ENCODE results near the gene WNT5B.

The WNT5B gene

DNA sequence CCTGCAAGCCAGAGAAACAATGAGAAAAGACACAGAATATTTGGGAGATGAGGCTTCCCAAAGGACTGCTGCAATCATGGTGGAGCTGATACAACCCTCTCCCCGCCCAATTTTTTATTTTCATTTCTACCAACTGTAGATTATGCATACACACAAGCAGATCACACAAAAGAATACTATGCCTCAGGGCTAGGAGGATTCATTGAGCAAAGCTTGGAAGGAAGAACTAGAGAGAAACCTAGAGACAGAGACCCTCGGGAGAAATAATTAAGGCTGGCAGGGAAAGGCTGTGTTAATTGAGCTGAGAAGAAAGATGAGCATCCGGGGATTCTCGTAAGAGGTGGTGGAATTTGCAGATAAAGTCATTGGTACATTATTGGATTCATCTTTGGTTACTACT is 9.9 kb upstream of the WNT5B start:
- Histone ChIP-seq H3K9ac (ENCODE audit: low read depth, low read length) (no peak overlapping the region), H3K4me3 (ENCODE audit: low read depth, low read length) (no peak overlapping the region), H3K9me3 (ENCODE audit: control insufficient read depth, insufficient read depth, low read length) (no peaks in the 10 kb centered on the region), H3K36me3 (ENCODE audit: control insufficient read depth, insufficient read depth, low read length) (no peaks in the 10 kb centered on the region), H3K27me3 (ENCODE audit: control insufficient read depth, insufficient read depth, low read length) (peaks cover 15% of the 10 kb centered on the region), H3K4me1 (ENCODE audit: control insufficient read depth, insufficient read depth, low read length) (no peaks in the 10 kb centered on the region)

DNA sequence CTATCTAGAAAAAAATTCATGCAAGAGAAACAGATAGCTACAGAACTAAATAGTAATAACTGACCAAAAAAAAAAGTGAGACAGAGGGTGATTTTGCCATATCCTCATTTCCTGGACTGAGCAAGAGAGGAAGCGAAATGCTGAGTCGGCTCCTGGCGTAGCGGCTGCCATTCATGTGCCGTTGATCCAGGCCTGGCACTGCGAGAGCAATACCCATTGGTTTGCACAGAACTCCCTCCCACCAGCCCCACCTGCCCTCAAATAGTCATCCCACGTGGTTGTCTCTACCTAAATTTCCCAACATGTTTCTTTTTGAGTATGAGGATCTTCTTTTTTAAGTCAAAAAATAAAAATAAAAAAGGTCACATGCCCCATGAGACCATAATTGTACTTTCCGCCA is 9.4 kb upstream of the WNT5B start:
- Histone ChIP-seq H3K9ac (ENCODE audit: low read depth, low read length) (no peak overlapping the region), H3K4me1 (ENCODE audit: control insufficient read depth, insufficient read depth, low read length) (no peaks in the 10 kb centered on the region), H3K36me3 (ENCODE audit: control insufficient read depth, insufficient read depth, low read length) (no peaks in the 10 kb centered on the region), H3K27me3 (ENCODE audit: control insufficient read depth, insufficient read depth, low read length) (peaks cover 15% of the 10 kb centered on the region), H3K4me3 (ENCODE audit: low read depth, low read length) (no peak overlapping the region), H3K9me3 (ENCODE audit: control insufficient read depth, insufficient read depth, low read length) (no peaks in the 10 kb centered on the region)

DNA sequence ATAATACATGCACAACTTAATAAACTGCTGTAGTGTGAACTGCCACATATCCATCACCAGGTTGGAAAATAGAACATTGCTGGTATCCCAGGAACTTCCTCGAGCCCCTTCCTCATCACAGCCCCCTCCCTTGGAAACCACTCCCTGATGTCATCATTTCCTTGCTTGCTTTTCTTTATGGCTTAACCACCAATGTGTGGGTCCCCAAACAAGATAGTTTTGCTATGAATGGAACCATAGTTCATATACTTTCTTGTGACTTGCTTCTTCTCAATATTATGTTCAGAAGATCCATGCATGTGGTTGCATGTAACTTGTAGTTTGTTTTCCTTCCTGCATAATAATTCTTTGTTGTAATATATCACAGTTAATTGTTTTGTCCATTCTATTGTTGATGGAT is 8.9 kb upstream of the WNT5B start:
- Histone ChIP-seq H3K4me3 (ENCODE audit: low read depth, low read length) (no peak overlapping the region), H3K36me3 (ENCODE audit: control insufficient read depth, insufficient read depth, low read length) (no peaks in the 10 kb centered on the region), H3K4me1 (ENCODE audit: control insufficient read depth, insufficient read depth, low read length) (peaks cover 2% of the 10 kb centered on the region), H3K27me3 (ENCODE audit: control insufficient read depth, insufficient read depth, low read length) (peaks cover 15% of the 10 kb centered on the region), H3K9ac (ENCODE audit: low read depth, low read length) (no peak overlapping the region), H3K9me3 (ENCODE audit: control insufficient read depth, insufficient read depth, low read length) (no peaks in the 10 kb centered on the region)

DNA sequence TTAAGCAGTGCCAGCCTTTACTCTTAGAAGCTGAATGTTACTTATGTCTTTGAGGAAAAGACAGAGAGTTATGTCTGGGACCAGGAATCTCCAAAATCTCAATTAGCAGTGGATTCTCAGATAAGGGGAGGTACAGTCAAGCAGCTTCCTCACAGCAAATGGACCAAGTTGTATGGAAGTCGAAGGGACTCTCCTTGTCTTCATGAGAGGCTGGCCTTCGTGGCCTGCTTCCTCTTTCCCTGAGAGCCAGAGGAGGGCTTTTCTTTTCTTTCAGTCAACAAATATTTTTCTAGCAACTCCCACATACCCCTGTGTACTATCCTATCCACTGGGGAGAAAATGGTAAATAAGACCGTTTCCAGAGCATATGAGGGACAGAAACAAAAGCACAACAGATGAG is 6.6 kb upstream of the WNT5B start:
- Histone ChIP-seq H3K4me3 (ENCODE audit: low read depth, low read length) (no peak overlapping the region), H3K4me1 (ENCODE audit: control insufficient read depth, insufficient read depth, low read length) (peaks cover 2% of the 10 kb centered on the region), H3K27me3 (ENCODE audit: control insufficient read depth, insufficient read depth, low read length) (peaks cover 8% of the 10 kb centered on the region), H3K9me3 (ENCODE audit: control insufficient read depth, insufficient read depth, low read length) (no peaks in the 10 kb centered on the region), H3K9ac (ENCODE audit: low read depth, low read length) (no peak overlapping the region), H3K36me3 (ENCODE audit: control insufficient read depth, insufficient read depth, low read length) (no peaks in the 10 kb centered on the region)

DNA sequence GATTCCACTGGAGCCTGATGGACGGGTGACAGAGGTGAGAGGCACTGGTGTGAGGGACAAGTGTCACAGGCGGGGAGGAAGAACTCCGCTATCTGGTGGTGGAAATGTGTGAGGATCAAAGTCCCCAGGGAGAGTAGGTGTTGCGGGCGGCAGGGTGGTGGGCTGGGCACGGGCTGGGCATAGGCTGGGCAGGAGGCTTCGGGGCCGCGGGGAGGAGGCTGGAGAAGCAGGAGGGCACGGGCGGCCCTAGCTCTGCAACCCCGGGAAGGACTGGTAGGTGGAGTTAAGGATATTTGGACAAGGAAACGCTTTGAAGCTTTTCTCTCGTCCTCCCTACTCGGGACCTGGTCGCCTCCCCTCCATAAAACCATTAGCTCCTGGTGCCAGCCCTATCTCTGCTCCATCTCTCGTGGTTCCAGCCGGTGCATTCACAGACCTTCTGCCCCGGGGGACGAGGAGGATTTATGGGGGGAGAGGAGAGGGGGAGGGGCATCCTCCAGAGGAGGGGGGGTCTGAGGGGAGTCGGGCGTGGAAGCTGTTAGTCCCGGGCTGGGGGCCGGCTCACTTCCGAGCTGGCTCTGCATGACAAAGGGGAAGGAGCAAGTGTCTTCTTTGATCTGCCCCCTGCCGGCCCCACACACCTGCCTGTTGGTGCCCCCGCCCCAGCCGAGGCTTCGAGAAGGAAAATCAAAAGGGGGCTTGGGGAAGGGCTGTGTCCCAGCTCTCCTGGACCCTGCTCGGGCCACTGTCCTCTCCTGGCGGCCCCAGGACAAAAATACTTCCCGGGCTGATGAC is 504 bp downstream of the WNT5B start:
- Histone ChIP-seq H3K4me3 (ENCODE audit: low read depth, low read length) (peak overlapping the region; percentile 54), H3K36me3 (ENCODE audit: control insufficient read depth, insufficient read depth, low read length) (no peaks in the 10 kb centered on the region), H3K9me3 (ENCODE audit: control insufficient read depth, insufficient read depth, low read length) (no peaks in the 10 kb centered on the region), H3K4me1 (ENCODE audit: control insufficient read depth, insufficient read depth, low read length) (peaks cover 10% of the 10 kb centered on the region), H3K9ac (ENCODE audit: low read depth, low read length) (no peak overlapping the region), H3K27me3 (ENCODE audit: control insufficient read depth, insufficient read depth, low read length) (peaks cover 74% of the 10 kb centered on the region)

DNA sequence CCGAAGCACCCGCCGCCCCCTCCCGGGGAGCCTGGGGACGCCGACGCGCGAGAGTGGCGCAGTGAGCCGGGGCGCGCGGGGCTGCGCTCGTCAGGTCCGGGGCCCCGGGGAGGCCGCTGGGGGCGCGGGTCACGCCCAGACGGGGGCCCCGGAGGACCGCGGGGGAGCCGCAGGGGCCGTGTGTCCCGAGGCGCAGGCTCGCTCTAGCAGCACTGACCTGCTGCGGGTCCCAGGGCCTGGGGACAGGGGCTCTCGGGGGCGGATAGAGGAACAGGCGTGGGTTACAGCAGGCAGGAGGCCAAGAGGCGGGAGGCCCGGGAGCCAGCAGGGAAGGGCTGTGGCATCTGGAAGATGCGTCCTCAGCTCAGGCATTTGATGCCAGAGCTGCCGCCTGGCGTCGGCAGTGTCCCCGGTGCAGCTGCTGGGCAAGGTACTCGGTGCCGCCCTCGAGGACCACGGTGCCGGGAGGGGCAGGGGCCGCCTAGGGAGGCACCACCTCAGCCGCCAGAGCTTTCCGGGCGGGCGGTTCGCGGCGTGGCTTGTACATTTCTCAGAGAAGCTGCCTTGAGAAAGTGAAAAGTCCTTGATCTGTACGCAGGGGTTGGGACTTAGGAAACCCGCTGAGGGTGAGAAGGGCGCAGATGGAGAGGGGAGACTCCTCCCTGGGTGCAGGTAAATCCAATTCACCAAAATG is 1.2 kb downstream of the WNT5B start:
- Histone ChIP-seq H3K4me1 (ENCODE audit: control insufficient read depth, insufficient read depth, low read length) (peaks cover 8% of the 10 kb centered on the region), H3K36me3 (ENCODE audit: control insufficient read depth, insufficient read depth, low read length) (no peaks in the 10 kb centered on the region), H3K27me3 (ENCODE audit: control insufficient read depth, insufficient read depth, low read length) (peaks cover 80% of the 10 kb centered on the region), H3K9ac (ENCODE audit: low read depth, low read length) (no peak overlapping the region), H3K4me3 (ENCODE audit: low read depth, low read length) (peak overlapping the region; percentile 54), H3K9me3 (ENCODE audit: control insufficient read depth, insufficient read depth, low read length) (no peaks in the 10 kb centered on the region)

- Histone ChIP-seq H3K9ac (ENCODE audit: low read depth, low read length) (no peak overlapping the region), H3K27me3 (ENCODE audit: control insufficient read depth, insufficient read depth, low read length) (peaks cover 84% of the 10 kb centered on the region), H3K9me3 (ENCODE audit: control insufficient read depth, insufficient read depth, low read length) (no peaks in the 10 kb centered on the region), H3K4me3 (ENCODE audit: low read depth, low read length) (peak overlapping the region; percentile 54), H3K4me1 (ENCODE audit: control insufficient read depth, insufficient read depth, low read length) (peaks cover 8% of the 10 kb centered on the region), H3K36me3 (ENCODE audit: control insufficient read depth, insufficient read depth, low read length) (no peaks in the 10 kb centered on the region)
Observed at GRCh38 chr12:1630827-1631591, 2.0 kb downstream of the WNT5B start.

GRCh38 chr12:1632702-1633101 is 3.7 kb downstream of the WNT5B start:
- no peaks in the 10 kb centered on the region for H3K9me3 ChIP-seq (ENCODE audit: control insufficient read depth, insufficient read depth, low read length)
- H3K4me3 ChIP-seq (ENCODE audit: low read depth, low read length) = no peak overlapping the region
- no peaks in the 10 kb centered on the region for H3K36me3 ChIP-seq (ENCODE audit: control insufficient read depth, insufficient read depth, low read length)
- peaks cover 8% of the 10 kb centered on the region for H3K4me1 ChIP-seq (ENCODE audit: control insufficient read depth, insufficient read depth, low read length)
- H3K27me3 ChIP-seq (ENCODE audit: control insufficient read depth, insufficient read depth, low read length) = peaks cover 73% of the 10 kb centered on the region
- no peak overlapping the region for H3K9ac ChIP-seq (ENCODE audit: low read depth, low read length)

GRCh38 chr12:1633459-1633858 is 4.4 kb downstream of the WNT5B start:
- no peak overlapping the region for H3K4me3 ChIP-seq (ENCODE audit: low read depth, low read length)
- peaks cover 8% of the 10 kb centered on the region for H3K4me1 ChIP-seq (ENCODE audit: control insufficient read depth, insufficient read depth, low read length)
- H3K36me3 ChIP-seq (ENCODE audit: control insufficient read depth, insufficient read depth, low read length) = no peaks in the 10 kb centered on the region
- H3K9me3 ChIP-seq (ENCODE audit: control insufficient read depth, insufficient read depth, low read length) = no peaks in the 10 kb centered on the region
- no peak overlapping the region for H3K9ac ChIP-seq (ENCODE audit: low read depth, low read length)
- peaks cover 66% of the 10 kb centered on the region for H3K27me3 ChIP-seq (ENCODE audit: control insufficient read depth, insufficient read depth, low read length)

DNA sequence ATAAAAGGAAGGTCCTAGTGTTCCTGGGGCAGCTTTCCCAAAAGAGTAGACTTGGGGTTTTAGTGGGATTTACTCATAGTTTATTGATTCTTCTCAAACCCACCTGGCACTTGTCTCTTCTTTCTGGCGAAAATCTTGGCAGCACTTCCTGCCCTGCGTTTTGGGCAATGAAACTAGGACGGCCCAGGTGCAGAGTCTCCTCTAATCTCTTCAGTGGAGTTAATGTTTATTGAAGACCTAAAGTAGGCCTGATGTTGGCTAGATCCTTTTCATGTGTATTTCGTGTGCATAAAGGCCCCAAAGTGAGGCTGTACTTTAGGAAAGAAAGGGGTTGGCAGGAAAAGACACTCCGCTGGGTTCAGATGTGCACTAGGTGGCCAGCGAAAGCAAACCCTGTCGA is 5.1 kb downstream of the WNT5B start:
- no peak overlapping the region for H3K9ac ChIP-seq (ENCODE audit: low read depth, low read length)
- no peak overlapping the region for H3K4me3 ChIP-seq (ENCODE audit: low read depth, low read length)
- peaks cover 8% of the 10 kb centered on the region for H3K4me1 ChIP-seq (ENCODE audit: control insufficient read depth, insufficient read depth, low read length)
- peaks cover 59% of the 10 kb centered on the region for H3K27me3 ChIP-seq (ENCODE audit: control insufficient read depth, insufficient read depth, low read length)
- H3K9me3 ChIP-seq (ENCODE audit: control insufficient read depth, insufficient read depth, low read length) = no peaks in the 10 kb centered on the region
- no peaks in the 10 kb centered on the region for H3K36me3 ChIP-seq (ENCODE audit: control insufficient read depth, insufficient read depth, low read length)

DNA sequence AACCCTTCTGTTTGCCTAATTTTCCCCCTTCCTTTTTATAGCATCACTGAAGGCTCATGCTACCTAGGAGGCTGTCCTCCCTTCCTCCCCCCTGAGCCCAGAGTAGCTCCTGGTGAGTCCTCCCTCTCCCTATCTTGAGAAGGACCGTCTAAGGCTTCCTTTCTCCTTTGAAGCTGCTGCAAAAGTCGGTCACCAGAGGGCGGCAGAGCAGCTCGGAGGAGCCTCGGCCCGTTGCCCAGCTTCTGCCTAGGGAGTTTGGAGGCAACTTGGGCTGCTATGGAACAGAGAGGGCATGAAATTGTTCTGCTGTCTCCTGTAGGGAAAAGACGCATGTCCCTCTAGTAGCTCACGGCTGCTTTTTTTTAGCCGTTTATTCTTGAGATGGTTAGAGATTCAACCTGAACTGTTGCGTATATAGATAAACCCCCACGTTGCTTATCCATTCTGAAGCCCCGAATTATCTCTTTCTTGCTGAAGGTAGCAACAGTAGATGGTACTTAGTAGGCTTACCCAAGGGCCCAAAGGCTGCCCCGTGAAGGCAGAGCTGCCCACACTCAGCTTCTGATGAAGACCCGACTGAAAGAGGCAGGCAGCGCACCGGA is 5.7 kb downstream of the WNT5B start:
- H3K4me1 ChIP-seq (ENCODE audit: control insufficient read depth, insufficient read depth, low read length) = peaks cover 8% of the 10 kb centered on the region
- H3K4me3 ChIP-seq (ENCODE audit: low read depth, low read length) = no peak overlapping the region
- H3K9me3 ChIP-seq (ENCODE audit: control insufficient read depth, insufficient read depth, low read length) = no peaks in the 10 kb centered on the region
- no peak overlapping the region for H3K9ac ChIP-seq (ENCODE audit: low read depth, low read length)
- no peaks in the 10 kb centered on the region for H3K36me3 ChIP-seq (ENCODE audit: control insufficient read depth, insufficient read depth, low read length)
- H3K27me3 ChIP-seq (ENCODE audit: control insufficient read depth, insufficient read depth, low read length) = peaks cover 55% of the 10 kb centered on the region

Data from iPS-15b (cell line).